Measurements from ENCODE around the gene ZFHX2.

Gene ZFHX2

DNA sequence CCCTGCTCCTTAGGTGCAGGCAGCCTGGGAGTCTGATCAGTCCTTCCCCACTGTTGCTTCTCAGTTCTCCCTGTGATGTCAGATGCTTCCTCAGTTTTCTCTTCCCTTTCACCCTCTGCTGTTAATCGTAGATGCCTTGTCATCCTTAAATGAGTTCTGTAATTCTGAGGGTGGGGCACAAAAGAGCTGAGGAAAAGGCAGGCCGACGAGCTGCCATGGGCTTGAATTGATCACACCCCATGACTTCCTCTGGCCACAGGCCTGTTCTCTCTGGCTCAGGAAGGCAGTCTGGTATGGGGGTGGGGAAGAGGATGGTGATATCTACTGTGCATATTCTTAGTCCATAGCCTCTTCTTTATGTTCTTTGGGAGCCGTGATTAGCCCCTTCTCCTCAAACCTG is 21.3 kb upstream of the ZFHX2 start:
- peak; percentile 38 for DNase-seq (ENCODE audit: low spot score)

GRCh38 chr14:23572524-23572828 is 20.9 kb upstream of the ZFHX2 start:
- no peak for DNase-seq (ENCODE audit: low spot score)

DNA sequence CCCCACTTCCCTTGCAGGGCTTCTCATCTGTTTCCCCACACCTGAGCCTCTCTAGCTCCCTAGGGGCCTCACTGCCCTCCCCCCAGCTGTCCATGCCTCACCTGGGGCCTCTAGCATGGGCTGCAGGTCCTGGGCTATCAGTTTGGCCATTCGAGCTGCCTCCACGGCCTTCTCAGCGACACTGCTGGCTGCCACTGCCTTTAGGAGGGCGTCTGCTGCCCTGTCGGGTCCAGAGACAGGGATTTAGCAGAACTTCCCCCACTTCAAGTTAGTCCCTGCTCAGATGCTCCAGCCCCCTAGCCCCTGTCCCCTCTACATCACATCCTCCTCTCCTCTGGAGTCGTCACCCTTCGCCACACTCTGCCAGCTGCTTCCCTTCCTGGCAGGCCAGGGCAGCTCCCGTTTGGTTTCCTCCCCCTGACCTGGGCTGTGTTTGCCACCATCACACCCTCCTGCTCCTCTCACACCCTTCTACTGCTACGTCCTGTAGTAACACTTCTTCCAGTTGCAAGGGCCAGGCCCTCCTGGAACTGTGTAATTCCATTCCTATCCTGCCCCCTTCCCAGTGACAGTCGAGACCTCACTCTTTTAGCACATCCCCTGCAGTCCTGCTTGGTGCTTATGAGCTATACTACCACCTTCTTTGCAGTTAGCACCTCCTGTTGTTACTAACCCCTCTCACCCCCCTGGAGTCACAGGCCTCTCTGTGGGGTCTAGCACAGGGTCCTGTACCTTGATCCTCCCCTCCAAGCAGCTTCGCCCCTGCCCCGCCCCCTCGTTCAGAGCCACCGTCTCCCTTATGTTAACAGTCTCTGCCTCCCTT is 20.3 kb upstream of the ZFHX2 start:
- DNase-seq (ENCODE audit: low spot score) = no peak

DNA sequence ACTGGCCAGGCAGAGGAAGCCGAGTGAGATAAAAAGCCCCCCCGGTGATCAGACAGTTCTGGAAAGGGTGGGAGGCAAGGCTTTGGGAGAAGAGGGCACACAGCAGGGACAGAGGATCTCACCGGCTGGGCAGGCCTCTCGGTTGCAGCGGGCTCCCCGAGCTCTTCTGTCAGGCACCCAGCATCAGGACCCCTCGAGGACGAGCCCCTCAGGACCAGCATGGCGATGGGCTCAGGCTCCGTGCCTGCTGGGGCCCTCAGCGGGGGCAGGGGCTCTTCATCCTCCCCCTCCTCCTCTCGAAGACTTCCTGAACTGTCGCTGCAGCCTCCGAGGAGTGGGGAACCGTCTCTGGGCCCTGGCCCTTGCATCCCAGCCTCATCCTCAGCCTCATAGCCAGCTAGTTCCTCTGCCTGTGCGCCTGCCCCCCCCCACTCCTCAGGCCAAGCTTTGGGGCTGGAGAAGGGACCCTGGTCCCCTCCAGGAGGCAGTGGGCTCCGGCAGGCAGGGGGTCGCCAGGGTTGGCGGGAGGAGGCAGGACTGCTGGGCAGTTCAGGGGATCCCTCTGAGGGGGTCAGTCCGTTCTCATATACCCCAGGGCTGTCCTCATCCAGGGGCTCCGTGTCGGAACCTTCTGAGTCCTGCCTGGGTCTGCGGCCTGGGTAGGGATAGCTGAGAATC is 19.4 kb upstream of the ZFHX2 start:
- no peak for DNase-seq (ENCODE audit: low spot score)

DNA sequence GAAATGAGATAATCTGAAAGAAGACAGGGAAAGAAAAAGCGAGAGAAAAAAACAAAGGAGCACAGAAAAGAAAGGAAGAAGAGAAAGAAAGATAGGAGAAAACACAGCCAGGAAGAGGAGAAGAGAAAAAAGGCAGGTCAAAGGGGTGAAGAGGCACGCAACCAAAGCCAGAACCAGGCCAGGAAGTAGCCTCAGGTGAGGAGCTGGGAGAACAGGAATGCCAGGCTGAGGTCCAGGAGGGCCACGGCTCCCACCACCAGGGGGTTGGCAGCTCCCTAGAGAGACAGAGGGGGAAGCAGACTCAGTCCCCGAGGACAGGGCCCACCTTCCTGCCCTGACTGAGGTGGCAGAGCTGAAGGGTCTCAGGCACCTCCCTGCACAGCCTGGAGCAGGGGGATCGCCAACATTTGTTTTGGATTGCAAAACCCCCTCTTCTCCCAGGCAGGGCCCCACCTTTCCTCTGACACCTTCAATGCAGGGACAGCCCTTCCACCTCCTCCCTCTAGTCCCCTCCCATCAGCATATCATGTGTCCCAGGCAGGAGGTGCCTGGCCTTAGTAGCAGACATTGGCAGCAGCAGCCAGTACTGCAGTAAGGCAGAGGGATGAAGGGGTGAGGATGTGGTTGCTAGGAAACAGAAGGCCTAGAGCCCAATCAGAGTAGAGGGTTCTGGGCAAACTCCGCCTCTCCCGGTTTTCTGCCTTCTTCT is 18.0 kb upstream of the ZFHX2 start:
- no peak for DNase-seq (ENCODE audit: low spot score)

DNA sequence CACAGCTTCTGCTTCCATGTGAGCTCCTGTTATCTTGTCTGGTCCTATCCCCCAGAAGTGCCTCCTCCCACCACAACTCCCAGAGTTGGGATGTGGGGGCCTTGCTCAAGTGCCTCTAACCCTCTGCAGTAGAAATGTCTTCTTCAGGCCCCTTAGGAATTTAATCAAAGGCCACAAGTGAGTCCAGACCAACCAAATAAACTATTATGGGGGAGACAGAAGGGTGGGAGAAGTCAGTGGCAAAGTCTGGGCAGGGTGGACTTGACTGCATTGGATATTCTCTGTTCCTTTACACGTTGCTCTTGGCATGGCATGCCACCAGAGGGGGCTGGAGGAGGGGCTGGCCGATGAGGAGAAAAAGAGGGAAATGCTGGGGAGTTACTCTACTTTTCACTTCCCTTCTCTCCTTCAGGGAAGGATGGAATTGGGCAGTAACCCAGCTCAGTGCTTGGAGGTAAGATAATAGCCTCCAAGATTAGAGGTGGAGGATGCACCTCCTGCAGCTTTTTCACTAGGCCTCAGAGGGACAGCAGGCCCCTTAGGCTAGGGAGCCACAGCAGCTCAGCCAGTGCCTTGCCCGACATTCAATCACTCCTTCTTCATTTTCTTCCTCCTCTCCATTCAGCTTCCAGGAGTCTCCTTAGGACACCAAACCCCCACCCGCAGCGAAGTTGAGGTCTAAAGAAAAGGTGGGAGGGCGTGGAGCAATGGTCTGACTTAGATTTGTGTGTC is 17.2 kb upstream of the ZFHX2 start:
- DNase-seq (ENCODE audit: low spot score) = no peak

GRCh38 chr14:23568021-23568599 is 16.5 kb upstream of the ZFHX2 start:
- DNase-seq (ENCODE audit: low spot score) = no peak

GRCh38 chr14:23567186-23568020 is 15.8 kb upstream of the ZFHX2 start, which contains the start of gene AP1G2:
Gene AP1G2, minus strand, starts transcription at chr14:23567791. Its CDS starts 477 bp downstream, at chr14:23567314.
- no peak for DNase-seq (ENCODE audit: low spot score)

- DNase-seq (ENCODE audit: low spot score) = no peak
Measured at GRCh38 chr14:23566778-23567185, 15.2 kb upstream of the ZFHX2 start.

DNA sequence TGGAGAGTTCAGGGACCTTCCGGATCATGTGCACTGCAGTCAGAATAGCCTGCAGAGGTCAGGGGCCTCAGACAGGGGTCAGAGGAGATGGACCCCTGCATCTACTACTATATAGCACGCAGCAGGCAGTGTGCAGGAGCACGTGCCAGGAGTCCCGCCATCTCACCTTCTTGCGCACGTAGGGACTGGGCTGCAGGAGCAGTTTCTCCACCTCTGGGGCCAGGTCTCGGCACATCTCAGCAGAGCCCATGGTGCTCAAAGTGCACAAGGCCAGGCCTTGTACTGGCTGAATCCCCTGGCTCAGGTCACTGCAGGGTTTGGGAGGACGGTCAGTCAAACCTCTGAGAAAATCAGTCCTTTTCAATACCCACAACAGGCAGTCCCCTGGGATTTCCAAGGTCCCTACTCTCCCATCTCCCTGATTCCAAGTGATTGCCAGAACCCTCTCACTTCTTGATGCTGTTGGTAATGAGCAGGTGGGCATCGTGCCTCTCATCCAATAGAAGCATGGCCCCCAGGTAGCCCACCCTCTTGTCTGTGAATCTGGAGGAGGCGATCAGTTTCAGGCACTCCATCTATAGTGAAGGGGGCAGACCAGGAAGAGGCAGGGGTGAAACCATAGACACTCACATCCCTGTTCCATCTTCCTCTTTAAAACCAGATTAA is 14.7 kb upstream of the ZFHX2 start:
- DNase-seq (ENCODE audit: low spot score) = no peak

- DNase-seq (ENCODE audit: low spot score) = no peak
Measured at GRCh38 chr14:23565626-23566025, 14.1 kb upstream of the ZFHX2 start.

DNA sequence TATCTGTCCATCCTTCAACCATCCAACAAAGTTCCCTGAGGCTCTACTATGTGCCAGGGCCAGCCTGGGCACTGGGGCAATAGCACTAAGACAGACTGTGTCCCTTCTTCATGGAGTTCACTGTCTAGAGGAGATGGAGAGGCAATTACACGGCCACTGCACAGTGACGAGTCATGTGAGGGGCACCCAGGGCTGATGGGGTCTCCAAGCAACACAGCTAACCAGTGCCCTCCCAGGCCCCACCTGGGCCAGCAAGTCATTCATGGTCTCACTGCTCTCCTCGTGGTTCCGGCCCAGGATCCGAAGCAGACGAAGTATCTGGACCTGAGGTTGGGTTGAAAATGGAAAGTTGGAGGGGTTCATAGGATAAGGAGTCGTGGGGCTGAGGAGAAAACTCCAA is 13.3 kb upstream of the ZFHX2 start:
- DNase-seq (ENCODE audit: low spot score) = no peak

DNA sequence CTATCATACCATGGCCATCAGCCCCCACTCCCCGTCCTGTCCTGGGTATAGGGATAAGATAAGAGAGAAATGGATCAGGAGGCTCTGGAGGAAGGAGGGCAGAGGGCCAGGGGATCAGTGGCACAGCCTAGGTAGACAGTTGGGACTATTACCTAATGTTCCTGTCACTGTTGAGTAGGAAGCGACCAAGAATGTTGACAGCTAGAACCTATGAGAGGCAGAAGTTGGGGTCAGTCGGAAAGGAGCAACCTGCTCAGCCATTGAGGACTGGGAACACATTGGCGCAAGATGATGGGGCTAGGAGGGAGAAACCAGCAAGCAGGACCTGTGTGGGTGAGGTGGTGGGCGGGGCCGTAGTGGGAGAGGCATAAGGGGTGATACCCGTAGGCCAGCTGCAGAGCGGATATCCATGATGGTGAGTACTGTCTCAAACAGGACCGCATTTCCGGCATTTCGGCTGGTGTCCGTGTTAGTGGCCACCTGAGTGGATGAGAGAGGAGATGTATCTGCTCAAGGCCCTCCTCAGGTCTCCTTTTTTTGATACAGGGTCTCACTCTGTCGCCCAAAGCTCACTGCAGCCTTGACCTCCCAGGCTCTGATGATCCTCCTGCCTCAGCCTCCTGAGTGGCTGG is 12.7 kb upstream of the ZFHX2 start:
- no peak for DNase-seq (ENCODE audit: low spot score)

- no peak for DNase-seq (ENCODE audit: low spot score)
Measured at GRCh38 chr14:23563473-23564180, 12.1 kb upstream of the ZFHX2 start.

DNA sequence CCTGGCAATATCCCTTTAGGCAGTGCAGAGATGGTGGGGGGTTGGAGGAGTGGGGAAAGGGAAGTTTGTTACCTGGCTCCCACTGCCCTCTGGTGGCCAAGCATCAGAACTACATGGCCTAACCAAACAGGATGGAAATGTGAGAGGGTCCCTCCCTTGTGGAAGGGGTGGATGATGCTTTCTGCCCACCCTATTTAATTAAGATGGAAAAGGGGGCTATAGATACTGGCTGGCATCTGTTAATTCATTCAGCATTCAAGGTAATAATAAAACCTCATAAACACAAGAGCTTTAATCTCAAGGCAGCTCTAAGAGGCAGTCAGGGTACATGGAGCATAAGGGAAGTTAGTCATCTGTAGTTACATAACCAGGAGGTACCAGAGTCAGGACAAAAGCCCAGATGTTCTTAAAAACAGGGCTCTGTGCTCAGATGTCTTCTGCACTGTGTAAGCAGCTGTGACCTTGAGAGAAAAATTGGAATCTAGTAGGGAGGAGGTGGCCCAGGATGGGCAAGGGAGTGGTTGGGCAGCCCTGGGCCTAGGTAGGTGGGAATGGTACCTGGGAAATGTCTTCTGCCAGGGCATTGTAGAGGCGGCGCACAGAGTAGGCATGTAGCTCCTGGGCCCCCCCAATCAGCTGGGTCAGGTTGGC is 11.4 kb upstream of the ZFHX2 start:
- DNase-seq (ENCODE audit: low spot score) = no peak

DNA sequence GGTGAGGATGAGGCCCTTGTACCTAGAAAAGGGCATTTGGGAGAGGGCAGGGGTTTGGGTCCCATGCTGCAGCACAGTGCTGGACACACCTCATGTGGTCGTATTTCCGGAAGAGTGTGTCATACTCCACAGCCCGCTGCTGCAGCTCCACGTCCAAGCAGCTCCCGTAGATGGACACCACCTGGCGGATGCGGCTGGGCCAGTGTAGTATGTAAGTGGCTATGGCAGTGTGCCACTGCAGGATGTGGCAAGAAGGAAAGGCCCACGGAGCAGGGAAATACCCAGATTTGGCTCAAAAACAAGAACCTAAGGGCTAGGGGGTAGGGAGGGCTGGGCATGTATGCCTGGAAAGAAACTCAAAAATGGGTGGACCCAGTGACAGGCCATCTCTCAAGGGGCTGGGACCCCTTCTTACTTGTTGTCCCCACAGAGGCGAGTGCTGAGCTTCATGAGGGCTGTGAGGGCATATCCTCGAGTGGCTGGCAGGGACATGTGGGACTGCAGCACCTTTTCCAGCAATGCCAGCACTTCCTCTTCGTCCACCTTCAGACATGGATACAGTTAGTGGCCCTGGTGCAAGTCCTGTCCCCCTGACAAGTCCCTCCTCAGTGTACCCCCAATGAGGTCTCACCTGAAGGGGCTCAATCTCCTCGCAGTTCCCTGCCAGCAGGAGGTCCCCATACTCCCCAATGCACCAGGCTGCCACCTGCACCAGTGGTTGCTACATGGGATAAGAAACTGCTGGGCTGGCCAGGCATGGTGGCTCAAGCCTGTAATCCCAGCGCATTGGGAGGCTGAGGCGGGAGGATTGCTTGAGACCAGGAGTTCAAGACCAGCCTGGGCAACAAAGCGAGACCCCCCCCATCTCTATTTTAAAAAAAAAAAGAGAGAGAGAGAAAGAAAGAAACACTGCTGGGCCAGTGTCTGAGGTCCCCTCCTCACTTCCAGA is 10.6 kb upstream of the ZFHX2 start:
- no peak for DNase-seq (ENCODE audit: low spot score)

DNA sequence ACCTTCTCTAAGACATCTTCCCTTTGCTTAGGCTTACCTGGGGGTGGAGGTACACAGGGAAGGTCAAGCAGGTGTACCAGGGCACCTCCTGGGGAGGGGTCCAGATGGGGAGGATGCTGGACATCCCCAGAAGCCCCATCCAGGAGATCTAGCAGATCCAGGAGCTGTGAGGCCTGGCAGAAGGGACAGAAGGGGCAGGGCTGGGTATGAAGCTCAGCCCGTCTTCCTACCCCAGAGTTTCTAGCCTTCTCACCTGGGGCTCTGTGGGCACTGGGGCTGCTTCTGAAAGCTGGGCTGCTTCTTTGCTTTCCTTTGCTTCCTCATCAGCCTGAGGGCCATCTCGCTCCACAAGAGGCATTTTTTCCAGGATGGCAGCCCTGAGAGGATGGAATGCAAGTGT is 9.7 kb upstream of the ZFHX2 start:
- DNase-seq (ENCODE audit: low spot score) = no peak

Data from pons (tissue), 1 donor.